ENCODE data around the gene EPGN. TPM values are rescaled to one million over a fixed set of nuclear protein-coding genes. Genes with fewer than 3 reads are reported as not detected.
A peak's percentile ranks its signal among the peaks of the same experiment; 100 is the strongest.

Gene EPGN
- polyA plus RNA-seq, 1 donor (not counting 4 experiments of a cell fraction or from before 2014, with no cell fraction given) = 330 TPM

DNA sequence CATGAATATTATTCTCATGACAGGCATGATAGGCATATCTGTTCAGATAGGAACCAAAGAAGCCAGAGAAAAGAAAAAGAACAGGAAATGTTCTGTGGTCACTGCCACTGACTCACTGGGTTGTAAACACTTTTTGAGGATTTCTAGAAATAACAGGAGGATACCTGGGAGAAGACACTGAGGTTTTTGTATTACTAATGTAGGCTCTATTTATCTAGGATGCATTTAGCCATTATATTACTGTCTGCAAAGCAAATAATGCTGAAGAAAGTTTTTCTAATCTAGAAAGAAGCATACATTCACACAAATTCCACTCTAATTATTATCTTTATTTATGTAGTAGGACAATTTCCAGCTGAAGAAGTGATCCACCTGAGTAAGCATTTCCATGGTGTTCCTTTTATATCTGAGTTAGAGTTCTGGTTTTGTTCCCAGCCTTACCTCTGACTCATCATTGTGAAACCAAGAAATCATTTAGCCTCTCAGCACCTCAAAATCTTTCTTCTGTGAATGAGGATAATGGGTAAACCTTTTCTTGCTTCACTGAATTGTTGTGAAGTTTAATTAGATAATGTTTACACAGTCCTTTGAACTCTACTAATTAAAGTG lies 40.2 kb upstream of the EPGN start:
- no peaks in the 10 kb centered on the region for H3K36me3 ChIP-seq (ENCODE audit: control insufficient read depth in 2 of 2, extremely low read depth in 1 of 2, insufficient read depth in 2 of 2, low read length in 2 of 2)
- no peaks in the 10 kb centered on the region for H4K20me1 ChIP-seq (ENCODE audit: control insufficient read depth, extremely low read depth, insufficient read depth, low read length)
- peak overlapping the region in 1 of 3 experiments; percentile 55 for H3K4me3 ChIP-seq (ENCODE audit: control insufficient read depth in 2 of 3, extremely low read depth in 1 of 3, insufficient read depth in 2 of 3, low read depth in 1 of 3, low read length in 3 of 3)
- H3K9me3 ChIP-seq (ENCODE audit: control insufficient read depth, low read depth, low read length) = no peaks in the 10 kb centered on the region
- H3K9me1 ChIP-seq (ENCODE audit: control insufficient read depth, extremely low read depth, insufficient read depth, low read length) = no peaks in the 10 kb centered on the region
- no peaks in the 10 kb centered on the region for H3K79me2 ChIP-seq (ENCODE audit: control insufficient read depth, insufficient read depth, low read length)
- peak overlapping the region; percentile 52 for H2AFZ ChIP-seq (ENCODE audit: control insufficient read depth, low read length)
- dilution Hi-C loops (cut with MboI; ENCODE audit: extremely low pct_ligation_motif_present, low sequenced_read_pairs) = no loop called here
- DNase-seq (ENCODE audit: low read depth, low spot score) = peak; percentile 28
- no peak for TF ChIP-seq EZH2 (IDR thresholded peaks at IDR 0.05; ENCODE audit: low read length)
- no peak for TF ChIP-seq CTCF (optimal IDR thresholded peaks at IDR 0.05 in 1 of 3, IDR thresholded peaks at IDR 0.05 in 1 of 3, conservative IDR thresholded peaks at IDR 0.05 in 1 of 3; ENCODE audit: extremely low read depth in 1 of 3, insufficient read depth in 2 of 3, low read length in 3 of 3)
- peak overlapping the region; percentile 33 for H3K9ac ChIP-seq (ENCODE audit: control insufficient read depth, extremely low read depth, insufficient read depth, low read length)
- H3K27me3 ChIP-seq (ENCODE audit: control insufficient read depth, extremely low read depth, insufficient read depth, low read length) = no peaks in the 10 kb centered on the region
- peak; percentile 88 for FAIRE-seq
- H3K4me2 ChIP-seq (ENCODE audit: control insufficient read depth, extremely low read depth, insufficient read depth, low read depth, low read length) = peak overlapping the region; percentile 33
- peak overlapping the region; percentile 78 for H3K27ac ChIP-seq (ENCODE audit: control insufficient read depth, insufficient read depth, low read length)
- H3K4me1 ChIP-seq (ENCODE audit: control insufficient read depth, extremely low read depth, insufficient read depth, low read length) = peaks cover 23% of the 10 kb centered on the region

DNA sequence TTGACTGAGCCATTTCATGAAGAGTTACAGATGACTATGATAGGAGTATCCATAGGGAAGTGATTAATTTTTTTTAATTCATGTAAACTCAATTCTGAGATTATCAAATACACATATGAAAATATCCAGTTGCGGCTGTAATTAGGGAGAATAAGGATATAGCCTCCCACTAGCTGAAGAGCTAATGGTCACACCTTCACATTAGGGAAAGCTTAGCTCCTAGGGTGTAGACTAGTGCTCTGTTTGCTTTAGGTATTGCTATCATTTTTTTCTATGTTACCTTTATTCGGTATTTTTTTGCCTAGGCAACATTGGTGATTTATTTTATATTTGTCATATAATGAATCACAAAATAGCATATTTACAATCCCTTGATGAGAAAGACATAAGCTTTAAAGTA lies 39.6 kb upstream of the EPGN start:
- H3K4me3 ChIP-seq (ENCODE audit: control insufficient read depth in 2 of 3, extremely low read depth in 1 of 3, insufficient read depth in 2 of 3, low read depth in 1 of 3, low read length in 3 of 3) = peak overlapping the region in 1 of 3 experiments; percentile 55
- peaks cover 23% of the 10 kb centered on the region for H3K4me1 ChIP-seq (ENCODE audit: control insufficient read depth, extremely low read depth, insufficient read depth, low read length)
- peak overlapping the region; percentile 78 for H3K27ac ChIP-seq (ENCODE audit: control insufficient read depth, insufficient read depth, low read length)
- H3K27me3 ChIP-seq (ENCODE audit: control insufficient read depth, extremely low read depth, insufficient read depth, low read length) = no peaks in the 10 kb centered on the region
- no peaks in the 10 kb centered on the region for H3K9me1 ChIP-seq (ENCODE audit: control insufficient read depth, extremely low read depth, insufficient read depth, low read length)
- no peak for FAIRE-seq
- dilution Hi-C loops (cut with MboI; ENCODE audit: extremely low pct_ligation_motif_present, low sequenced_read_pairs) = no loop called here
- H3K36me3 ChIP-seq (ENCODE audit: control insufficient read depth in 2 of 2, extremely low read depth in 1 of 2, insufficient read depth in 2 of 2, low read length in 2 of 2) = no peaks in the 10 kb centered on the region
- no peaks in the 10 kb centered on the region for H3K9me3 ChIP-seq (ENCODE audit: control insufficient read depth, low read depth, low read length)
- TF ChIP-seq CTCF (optimal IDR thresholded peaks at IDR 0.05 in 1 of 3, IDR thresholded peaks at IDR 0.05 in 1 of 3, conservative IDR thresholded peaks at IDR 0.05 in 1 of 3; ENCODE audit: extremely low read depth in 1 of 3, insufficient read depth in 2 of 3, low read length in 3 of 3) = no peak
- no peak for TF ChIP-seq EZH2 (IDR thresholded peaks at IDR 0.05; ENCODE audit: low read length)
- H3K9ac ChIP-seq (ENCODE audit: control insufficient read depth, extremely low read depth, insufficient read depth, low read length) = peak overlapping the region; percentile 33
- DNase-seq (ENCODE audit: low read depth, low spot score) = no peak
- H3K79me2 ChIP-seq (ENCODE audit: control insufficient read depth, insufficient read depth, low read length) = no peaks in the 10 kb centered on the region
- no peaks in the 10 kb centered on the region for H4K20me1 ChIP-seq (ENCODE audit: control insufficient read depth, extremely low read depth, insufficient read depth, low read length)
- peak overlapping the region; percentile 52 for H2AFZ ChIP-seq (ENCODE audit: control insufficient read depth, low read length)
- peak overlapping the region; percentile 33 for H3K4me2 ChIP-seq (ENCODE audit: control insufficient read depth, extremely low read depth, insufficient read depth, low read depth, low read length)
